Stromal cell of bone marrow (primary cell): ENCODE data around the gene CGNL1.

Source experiments
- DNase-seq: peaks from one replicate; pipeline ENCODE4 v3.0.0-alpha.2; 2012; ENCODE audit warnings: low read depth

CGNL1 gene

DNA sequence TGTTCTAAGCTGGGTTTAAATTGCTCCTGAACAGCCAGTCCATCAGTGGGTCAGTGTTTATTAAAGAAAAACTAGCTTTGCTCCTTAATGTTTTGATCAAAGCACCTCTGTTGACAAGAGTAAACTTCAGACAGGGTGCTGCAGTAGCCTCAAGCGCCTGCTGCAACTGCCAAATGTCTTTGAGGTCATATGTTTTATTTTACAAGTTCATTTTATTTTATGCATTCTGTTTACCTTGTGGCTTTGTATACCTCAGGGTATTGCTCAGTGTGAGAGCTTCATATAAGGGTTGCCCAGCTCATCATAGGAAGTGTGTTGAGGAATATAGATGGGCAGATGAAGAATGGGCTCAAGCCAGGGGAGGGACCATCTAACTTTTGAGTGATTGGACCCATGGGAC lies 223.9 kb downstream of the CGNL1 start:
- DNase-seq = no peak
